ENCODE measurements around the gene MYPOP. TPM values are rescaled to one million over a fixed set of nuclear protein-coding genes. Genes with fewer than 3 reads are reported as not detected.

The MYPOP gene
- polyA plus RNA-seq, 3 donors = 0.08 to 5.9 (median 0.39) TPM

- H3K9me3 ChIP-seq (replicated peaks in 1 of 2; ENCODE audit: control insufficient read depth in 1 of 2, insufficient read depth in 1 of 2, low read length in 2 of 2) = no peaks in the 10 kb centered on the region
- peaks cover 0 to 2% (median 0%) of the 10 kb centered on the region in 7 donors for H3K9me3 Mint-ChIP-seq
- H2AFZ ChIP-seq (ENCODE audit: insufficient read depth, low read depth, low read length, poor library complexity, severe bottlenecking) = no peak overlapping the region
- peaks cover 8% of the 10 kb centered on the region for H3K4me1 Mint-ChIP-seq
- H3K4me1 ChIP-seq (ENCODE audit: control insufficient read depth in 1 of 2, insufficient read depth in 2 of 2, low read length in 2 of 2) = peaks cover 7 to 9% of the 10 kb centered on the region in 2 donors
- intact Hi-C loops (cut with micrococcal nuclease) = loop anchor here in 1 of 2 donors (10.0 kb wide), 1 partner anchor 60 kb away; the partner anchor contains the start of genes FOXA3 and SYMPK
- no peaks in the 10 kb centered on the region for H3K36me3 Mint-ChIP-seq
- no peaks in the 10 kb centered on the region for H4K20me1 ChIP-seq (ENCODE audit: insufficient read depth, low read length)
- DNase-seq = no peak
- no peak overlapping the region for H3K4me2 ChIP-seq (replicated peaks; ENCODE audit: extremely low read depth, low read length, poor library complexity, severe bottlenecking)
- H3K27me3 Mint-ChIP-seq (ENCODE audit: low read depth in 3 of 3) = peaks cover 15 to 30% (median 20%) of the 10 kb centered on the region in 3 donors
- no peak overlapping the region for H3K27ac Mint-ChIP-seq
- WGBS (ENCODE audit: insufficient coverage) = 82% methylated on average over 3 of the region's 6 CpGs
- H3K4me3 ChIP-seq (replicated peaks in 1 of 3; ENCODE audit: low read depth in 2 of 3, low read length in 3 of 3) = no peak overlapping the region
- H3K36me3 ChIP-seq (replicated peaks in 1 of 2; ENCODE audit: control insufficient read depth in 1 of 2, insufficient read depth in 2 of 2, low read length in 2 of 2) = no peaks in the 10 kb centered on the region
- H3K79me2 ChIP-seq (ENCODE audit: insufficient read depth, low read length) = no peaks in the 10 kb centered on the region
- no peak overlapping the region for H3K4me3 Mint-ChIP-seq
- H3K27me3 ChIP-seq (ENCODE audit: control insufficient read depth in 2 of 2, insufficient read depth in 2 of 2, low read length in 2 of 2) = peaks cover 0 to 2% of the 10 kb centered on the region in 2 donors
- TF ChIP-seq CTCF (IDR thresholded peaks at IDR 0.05) = no peak
- no peak overlapping the region for H3K9ac ChIP-seq (ENCODE audit: insufficient read depth, low read length, poor library complexity, severe bottlenecking)
- no peak overlapping the region for H3K27ac ChIP-seq (ENCODE audit: low read depth in 1 of 2, low read length in 2 of 2)
These were observed 22.6 kb upstream of the MYPOP start for GRCh38 chr19:45924891-45925447.

GRCh38 chr19:45922281-45922680 lies 19.9 kb upstream of the MYPOP start:
- Mint-ChIP-seq H3K27me3 (ENCODE audit: low read depth in 3 of 3) (peaks cover 14 to 35% (median 29%) of the 10 kb centered on the region in 3 donors), H3K36me3 (no peaks in the 10 kb centered on the region), H3K4me1 (no peaks in the 10 kb centered on the region), H3K27ac (no peak overlapping the region), H3K9me3 (peaks cover 0 to 2% (median 0%) of the 10 kb centered on the region in 7 donors), H3K4me3 (no peak overlapping the region)
- Histone ChIP-seq H3K4me3 (replicated peaks in 1 of 3; ENCODE audit: low read depth in 2 of 3, low read length in 3 of 3) (no peak overlapping the region), H2AFZ (ENCODE audit: insufficient read depth, low read depth, low read length, poor library complexity, severe bottlenecking) (no peak overlapping the region), H3K36me3 (replicated peaks in 1 of 2; ENCODE audit: control insufficient read depth in 1 of 2, insufficient read depth in 2 of 2, low read length in 2 of 2) (no peaks in the 10 kb centered on the region), H3K27me3 (ENCODE audit: control insufficient read depth in 2 of 2, insufficient read depth in 2 of 2, low read length in 2 of 2) (no peaks in the 10 kb centered on the region), H3K4me1 (ENCODE audit: control insufficient read depth in 1 of 2, insufficient read depth in 2 of 2, low read length in 2 of 2) (no peaks in the 10 kb centered on the region), H3K4me2 (replicated peaks; ENCODE audit: extremely low read depth, low read length, poor library complexity, severe bottlenecking) (no peak overlapping the region), H3K79me2 (ENCODE audit: insufficient read depth, low read length) (no peaks in the 10 kb centered on the region), H4K20me1 (ENCODE audit: insufficient read depth, low read length) (no peaks in the 10 kb centered on the region), H3K27ac (ENCODE audit: low read depth in 1 of 2, low read length in 2 of 2) (no peak overlapping the region), H3K9me3 (replicated peaks in 1 of 2; ENCODE audit: control insufficient read depth in 1 of 2, insufficient read depth in 1 of 2, low read length in 2 of 2) (no peaks in the 10 kb centered on the region), H3K9ac (ENCODE audit: insufficient read depth, low read length, poor library complexity, severe bottlenecking) (no peak overlapping the region)
- 84% methylated on average over 8 of the region's 9 CpGs for WGBS (ENCODE audit: insufficient coverage)
- peak; percentile 20 for TF ChIP-seq CTCF (IDR thresholded peaks at IDR 0.05)
- intact Hi-C loops (cut with micrococcal nuclease) = loop anchor here in 1 of 2 donors (10.0 kb wide), 1 partner anchor 57 kb away; the partner anchor contains the start of genes FOXA3 and SYMPK
- DNase-seq = no peak

Measured in CD14-positive monocyte (primary cell).